ENCODE measurements around the gene TECPR2.

GRCh38 chr14:102419716-102420115, 57.0 kb downstream of the TECPR2 start:
- TF ChIP-seq CTCF (optimal IDR thresholded peaks at IDR 0.05 in 1 of 3, IDR thresholded peaks at IDR 0.05 in 1 of 3, conservative IDR thresholded peaks at IDR 0.05 in 1 of 3; ENCODE audit: extremely low read depth in 1 of 3, insufficient read depth in 2 of 3, low read length in 3 of 3) = no peak
- TF ChIP-seq EZH2 (IDR thresholded peaks at IDR 0.05; ENCODE audit: low read length) = no peak
